Stimulated activated CD8-positive, alpha-beta memory T cell treated with anti-CD3 and anti-CD28 coated beads, Interleukin-15, amount 100 ng/mL, for 48 hours (primary cell): ENCODE results near the gene ZNF253.
A peak's percentile ranks its signal among the peaks of the same experiment; 100 is the strongest.
"Not testable (repeated sequence)": the region's sequence is repeated elsewhere in the genome, so short reads cannot be mapped to it uniquely, and the experiment has no call there.

Experiments used
- DNase-seq, 2 donors: peaks; one replicate each; pipeline ENCODE4 v3.0.0-alpha.2; 2020; ENCODE audit warnings: low read depth in 2 of 2

Gene ZNF253

GRCh38 chr19:19865750-19866610, at the start of gene ZNF253:
Gene ZNF253, plus strand, starts transcription at chr19:19865882. Its CDS starts 115 bp downstream, at chr19:19865997.
- DNase-seq = peak; percentile 92

GRCh38 chr19:19816679-19817078, 49.0 kb upstream of the ZNF253 start:
- DNase-seq = no peak

GRCh38 chr19:19817357-19817756, 48.3 kb upstream of the ZNF253 start:
- peak in 1 of 2 donors; percentile 41 for DNase-seq

- DNase-seq = no peak
Observed at GRCh38 chr19:19820774-19821320, 44.8 kb upstream of the ZNF253 start.

- peak; percentile 91 to 92 for DNase-seq
Observed at GRCh38 chr19:19821366-19821951, 44.2 kb upstream of the ZNF253 start, which contains the start of gene ZNF506. Gene ZNF506, minus strand, starts transcription at chr19:19821750. Its CDS starts 147 bp downstream, at chr19:19821603.

- not testable (repeated sequence) for DNase-seq
Observed at GRCh38 chr19:19821976-19822375, 43.7 kb upstream of the ZNF253 start.

GRCh38 chr19:19823916-19824315, 41.8 kb upstream of the ZNF253 start:
- no peak for DNase-seq

- no peak for DNase-seq
Observed at GRCh38 chr19:19826875-19827274, 38.8 kb upstream of the ZNF253 start.

GRCh38 chr19:19835560-19836038, 30.1 kb upstream of the ZNF253 start:
- no peak for DNase-seq

GRCh38 chr19:19847781-19848180, 17.9 kb upstream of the ZNF253 start:
- no peak for DNase-seq

GRCh38 chr19:19849056-19849455, 16.6 kb upstream of the ZNF253 start:
- DNase-seq = no peak

- DNase-seq = not testable (repeated sequence)
Observed at GRCh38 chr19:19851740-19852139, 13.9 kb upstream of the ZNF253 start.

- DNase-seq = no peak
Observed at GRCh38 chr19:19858751-19859150, 6.9 kb upstream of the ZNF253 start.

GRCh38 chr19:19860756-19861390, 4.8 kb upstream of the ZNF253 start:
- peak; percentile 13 to 36 for DNase-seq

GRCh38 chr19:19866611-19867248, 1.0 kb downstream of the ZNF253 start:
- DNase-seq = peak in 1 of 2 donors; percentile 28

GRCh38 chr19:19870086-19870485, 4.4 kb downstream of the ZNF253 start:
- not testable (repeated sequence) for DNase-seq

- DNase-seq = no peak
Observed at GRCh38 chr19:19871932-19872331, 6.2 kb downstream of the ZNF253 start.

- no peak for DNase-seq
Observed at GRCh38 chr19:19873381-19873780, 7.7 kb downstream of the ZNF253 start.

- DNase-seq = no peak
Observed at GRCh38 chr19:19877724-19878123, 12.0 kb downstream of the ZNF253 start.

- DNase-seq = no peak
Observed at GRCh38 chr19:19884583-19884982, 18.9 kb downstream of the ZNF253 start.
